GM19328 (cell line): ENCODE data around the gene FOXG1.

Experiments used
- ATAC-seq: cut with Tn5 transposase; IDR thresholded peaks from one replicate; pipeline ENCODE4 v1.9.1; 2021; ENCODE audit warnings: mild to moderate bottlenecking, moderate library complexity; ENCODE audit not compliant: unreplicated experiment

FOXG1 gene

GRCh38 chr14:28766469-28766955, at the start of gene FOXG1:
FOXG1 (plus strand) TSS chr14:28766787; CDS start chr14:28767280, 493 bp downstream.
- ATAC-seq = no peak

GRCh38 chr14:28719130-28719529, 47.5 kb upstream of the FOXG1 start:
- ATAC-seq = no peak

DNA sequence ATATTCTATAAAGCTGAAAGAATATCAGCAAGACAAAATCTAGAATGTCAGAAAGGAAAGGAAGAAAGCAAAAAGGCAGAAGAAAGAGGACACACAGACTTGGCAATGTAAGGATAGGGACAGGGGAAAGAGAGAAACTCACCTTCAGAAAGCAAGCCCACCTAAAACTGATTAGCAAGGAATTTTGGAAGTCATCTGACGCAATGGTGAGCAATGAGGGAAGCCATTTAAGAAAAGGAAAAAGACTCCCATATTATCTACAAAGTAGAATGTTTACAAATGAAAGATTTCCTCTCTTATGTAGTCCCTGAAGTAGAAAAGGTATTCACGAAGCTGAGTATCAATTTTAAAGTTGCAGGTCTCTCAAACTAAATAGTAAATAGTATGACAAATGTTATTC, 35.2 kb upstream of the FOXG1 start:
- no peak for ATAC-seq

- ATAC-seq = no peak
Measured at GRCh38 chr14:28742171-28742846, 24.3 kb upstream of the FOXG1 start.

- no peak for ATAC-seq
Measured at GRCh38 chr14:28744126-28744525, 22.5 kb upstream of the FOXG1 start.

DNA sequence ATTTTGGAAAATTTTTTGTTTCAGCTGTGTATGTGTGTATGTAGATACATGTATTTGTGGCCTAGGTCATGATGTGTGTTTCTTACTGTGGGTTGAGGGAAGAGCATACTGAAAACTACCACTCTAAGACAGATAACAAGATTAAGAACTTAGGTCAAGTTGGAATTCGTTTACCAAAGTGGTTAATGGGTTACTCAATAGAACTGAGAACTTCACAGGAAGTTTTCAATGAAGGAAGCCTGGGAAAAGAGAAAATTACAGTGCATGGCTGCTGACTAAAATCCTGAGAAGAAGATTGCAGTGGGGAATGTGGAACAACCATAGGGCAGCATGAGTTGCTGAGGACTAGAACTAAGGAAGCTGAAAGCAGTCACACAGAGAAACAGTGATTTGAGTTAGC, 21.4 kb upstream of the FOXG1 start:
- no peak for ATAC-seq

- no peak for ATAC-seq
Measured at GRCh38 chr14:28746247-28746646, 20.3 kb upstream of the FOXG1 start.

DNA sequence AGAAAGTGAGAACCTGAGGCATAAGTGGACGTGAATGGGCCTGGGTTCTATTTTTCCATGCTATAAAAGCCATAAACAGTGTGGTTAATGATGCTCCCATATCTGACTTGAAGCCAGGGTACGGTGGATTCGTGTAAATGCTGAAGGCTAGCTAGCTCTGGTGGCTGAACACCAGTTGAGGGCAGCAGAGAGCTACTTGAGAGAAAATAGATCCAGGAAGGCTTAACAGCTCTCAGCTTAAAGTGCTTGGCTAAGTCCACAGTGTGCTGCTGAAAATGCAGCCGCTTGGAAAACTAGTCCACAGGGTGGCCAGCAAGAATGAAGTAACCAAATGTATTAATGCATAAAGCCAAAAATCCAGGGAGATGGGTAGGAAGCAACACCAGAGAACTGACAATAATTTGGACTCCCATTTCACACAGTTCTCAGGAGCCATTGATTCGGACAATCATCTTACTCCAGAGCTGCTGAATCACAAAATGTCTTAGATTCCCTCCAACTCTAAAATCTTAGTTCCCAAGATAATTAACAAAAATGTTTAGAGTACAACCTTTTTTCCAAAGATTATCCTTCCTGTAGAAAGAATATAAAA, 15.0 kb upstream of the FOXG1 start:
- ATAC-seq = no peak

GRCh38 chr14:28754209-28754985, 12.2 kb upstream of the FOXG1 start:
- ATAC-seq = no peak

- no peak for ATAC-seq
Measured at GRCh38 chr14:28755198-28755815, 11.3 kb upstream of the FOXG1 start.

DNA sequence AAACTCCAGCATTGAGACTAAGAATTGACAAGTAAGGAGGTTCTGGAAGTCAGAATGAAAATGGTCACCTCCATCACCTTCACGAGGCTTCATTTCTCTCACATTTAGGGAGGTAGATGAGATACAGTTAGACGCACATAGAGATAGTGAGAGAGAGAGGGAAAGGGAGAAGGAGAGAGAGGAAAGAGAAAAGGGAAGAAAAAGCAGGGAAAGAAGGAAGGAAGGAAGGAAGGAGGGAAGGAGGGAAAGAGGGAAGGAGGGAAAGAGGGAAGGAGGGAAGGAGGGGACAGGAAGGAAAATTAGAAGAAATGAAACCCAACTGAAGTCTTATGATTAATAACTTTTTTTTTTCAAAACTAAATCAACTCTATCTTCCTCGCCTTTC, 10.7 kb upstream of the FOXG1 start:
- ATAC-seq = no peak

GRCh38 chr14:28756269-28756883, 10.2 kb upstream of the FOXG1 start:
- ATAC-seq = no peak

DNA sequence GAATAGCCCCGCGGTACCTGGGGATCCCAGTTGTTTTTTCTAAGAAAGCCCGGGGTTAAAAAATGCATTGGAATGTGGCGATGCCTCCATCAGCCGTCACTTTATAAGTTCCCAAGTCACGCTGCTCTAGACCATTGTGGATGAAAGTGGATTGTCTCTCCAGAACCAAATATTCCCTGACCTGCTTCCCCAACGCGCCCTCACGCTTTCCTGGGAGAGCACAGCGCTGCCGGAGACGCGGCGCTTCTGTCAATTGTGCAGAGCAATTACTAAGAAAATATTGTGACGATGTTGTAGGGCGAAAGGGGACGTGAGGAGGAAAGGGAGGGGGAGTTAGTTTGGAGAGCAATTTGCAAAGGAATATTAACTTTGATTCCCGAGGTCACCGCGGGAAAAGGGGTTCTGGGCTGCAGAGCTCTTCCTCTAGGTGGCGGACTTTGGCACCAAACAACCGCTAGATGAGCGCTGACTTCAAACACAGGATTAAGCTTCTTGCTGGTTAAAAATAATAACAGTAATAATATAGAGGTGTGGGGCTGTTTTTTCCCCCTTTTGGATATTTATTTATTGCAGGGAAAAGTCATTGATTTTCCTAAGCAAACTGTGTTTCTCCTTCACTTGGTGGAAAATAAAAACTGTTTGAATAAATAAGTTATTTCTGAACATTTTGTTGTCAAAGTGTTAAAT, 9.6 kb upstream of the FOXG1 start:
- ATAC-seq = no peak

DNA sequence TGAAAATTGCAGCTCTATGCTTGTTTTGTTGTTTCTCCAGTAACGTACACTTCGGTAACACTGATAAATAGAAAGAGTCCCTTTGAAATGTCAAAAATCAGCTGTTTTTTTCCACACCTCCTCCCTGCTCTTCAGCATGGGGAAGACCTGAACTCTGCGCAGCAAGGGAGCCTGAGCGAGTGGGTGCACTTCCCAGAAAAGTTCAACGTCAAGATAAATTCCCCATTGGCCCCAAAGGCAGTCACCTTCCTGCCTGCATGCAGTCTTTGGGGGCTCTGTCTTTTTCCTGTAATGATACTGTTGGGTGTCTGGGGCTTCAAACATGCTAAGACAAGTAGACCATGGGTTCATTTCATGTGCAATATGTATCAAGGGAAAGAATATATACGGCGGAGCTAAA, 8.8 kb upstream of the FOXG1 start:
- ATAC-seq = no peak

DNA sequence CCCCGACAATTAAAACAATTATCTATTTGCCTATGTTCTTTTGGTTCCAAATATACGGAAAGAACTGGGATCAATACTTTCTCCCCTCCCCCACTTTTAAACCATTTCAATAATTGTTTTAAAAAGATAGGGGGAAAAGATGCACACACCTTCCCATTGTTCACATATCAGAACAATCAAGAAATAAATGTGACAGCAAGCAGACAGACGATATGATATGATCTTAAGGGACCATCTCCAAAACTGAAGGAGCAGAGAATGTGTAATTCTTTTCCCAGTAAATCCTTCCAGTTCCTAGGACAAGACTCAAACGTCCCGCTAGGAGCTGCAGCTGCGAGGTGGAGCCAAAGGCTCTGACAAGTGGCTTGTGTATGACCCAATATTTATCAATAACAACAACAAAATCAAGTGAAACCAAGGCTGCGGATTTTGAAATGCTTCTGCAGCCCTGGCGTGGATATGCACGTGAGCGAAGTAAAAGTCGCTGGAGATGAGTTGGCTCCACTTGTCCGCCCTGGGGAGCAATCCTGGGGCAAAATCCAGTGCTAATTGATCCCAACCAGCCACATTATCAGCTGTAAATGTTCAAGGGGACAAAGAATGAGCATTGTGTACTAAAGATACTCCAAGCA, 8.2 kb upstream of the FOXG1 start:
- ATAC-seq = no peak

- no peak for ATAC-seq
Measured at GRCh38 chr14:28758885-28759652, 7.5 kb upstream of the FOXG1 start.

DNA sequence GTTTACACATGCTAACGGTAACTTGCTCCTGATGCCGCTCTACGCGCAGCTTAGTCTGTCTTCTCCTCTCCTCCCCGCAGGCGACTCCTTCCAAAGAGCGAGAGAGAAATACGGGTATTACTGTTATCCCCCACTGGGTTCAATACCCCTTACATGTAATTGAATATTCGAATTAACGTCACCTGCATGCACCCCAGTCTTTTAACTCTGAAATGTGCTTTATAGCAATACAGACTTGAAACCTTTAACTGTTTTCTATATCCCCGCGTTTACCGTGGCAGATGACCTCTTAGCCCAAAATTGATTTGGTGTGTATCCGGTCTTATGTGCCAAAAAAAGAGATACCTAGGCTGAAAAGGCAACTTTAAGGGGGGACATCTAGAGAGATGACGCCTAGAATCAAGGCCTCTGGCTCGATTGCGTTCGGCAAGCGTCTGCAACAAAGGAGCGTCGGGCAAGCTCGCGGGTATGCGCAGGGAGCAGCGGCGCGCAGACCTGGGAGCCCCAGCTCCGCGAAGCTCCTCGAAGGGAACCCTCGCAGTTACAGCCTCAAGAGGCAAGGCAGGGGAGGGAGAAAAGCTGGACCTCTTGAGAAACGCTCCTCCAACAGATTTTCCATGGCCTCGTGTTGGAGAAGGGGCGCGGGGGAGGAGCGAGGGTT, 6.8 kb upstream of the FOXG1 start:
- no peak for ATAC-seq

DNA sequence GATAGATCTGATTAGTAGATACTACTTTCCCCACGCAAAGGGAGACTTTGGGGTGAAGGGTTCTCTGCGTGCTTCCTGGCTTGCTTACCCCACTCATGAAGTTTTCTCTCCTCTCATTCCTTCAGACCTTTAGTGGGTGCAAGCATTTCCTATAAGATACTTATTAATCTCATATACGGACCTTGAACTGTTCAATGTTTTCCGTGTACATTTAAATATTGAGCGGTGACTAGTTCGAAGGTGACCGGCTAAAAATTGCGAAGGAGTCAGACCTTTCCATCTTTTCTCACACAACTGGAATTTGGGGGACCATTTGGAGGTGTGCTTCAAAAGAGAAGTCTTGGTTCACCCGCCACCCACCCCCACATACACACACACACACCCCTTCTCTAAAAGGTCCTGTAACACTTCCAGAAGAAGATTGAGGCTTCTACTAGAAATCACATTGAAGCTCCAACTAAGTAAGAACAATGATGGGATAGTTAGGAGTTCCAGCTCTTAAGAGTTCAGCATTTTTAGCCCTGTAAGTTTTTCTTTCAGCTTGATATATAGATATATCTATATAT, 6.1 kb upstream of the FOXG1 start:
- no peak for ATAC-seq
